Thyroid gland (tissue), 4 donors: ENCODE data around the gene RNF217.

Experiments
- POLR2A ChIP-seq, 2 donors: fragments of 450-650 bp; IDR thresholded peaks; one replicate each; pipeline ENCODE4 v1.6.1; 2017; ENCODE audit warnings: antibody characterized with exemption in 2 of 2, mild to moderate bottlenecking in 2 of 2, moderate library complexity in 1 of 2
- TF ChIP-seq, protein P1 (sequence below), 6 experiments: fragments of 200-600 bp in 3 of 6; fragments of 450-650 bp in 3 of 6; sonication (generic) in 3 of 6; IDR thresholded peaks; one replicate each; pipeline ENCODE4 v1.5.1; 2016 to 2019; ENCODE audit warnings: antibody characterized with exemption in 6 of 6, mild to moderate bottlenecking in 2 of 6, inconsistent platforms in 1 of 6, moderate library complexity in 1 of 6

DNA sequence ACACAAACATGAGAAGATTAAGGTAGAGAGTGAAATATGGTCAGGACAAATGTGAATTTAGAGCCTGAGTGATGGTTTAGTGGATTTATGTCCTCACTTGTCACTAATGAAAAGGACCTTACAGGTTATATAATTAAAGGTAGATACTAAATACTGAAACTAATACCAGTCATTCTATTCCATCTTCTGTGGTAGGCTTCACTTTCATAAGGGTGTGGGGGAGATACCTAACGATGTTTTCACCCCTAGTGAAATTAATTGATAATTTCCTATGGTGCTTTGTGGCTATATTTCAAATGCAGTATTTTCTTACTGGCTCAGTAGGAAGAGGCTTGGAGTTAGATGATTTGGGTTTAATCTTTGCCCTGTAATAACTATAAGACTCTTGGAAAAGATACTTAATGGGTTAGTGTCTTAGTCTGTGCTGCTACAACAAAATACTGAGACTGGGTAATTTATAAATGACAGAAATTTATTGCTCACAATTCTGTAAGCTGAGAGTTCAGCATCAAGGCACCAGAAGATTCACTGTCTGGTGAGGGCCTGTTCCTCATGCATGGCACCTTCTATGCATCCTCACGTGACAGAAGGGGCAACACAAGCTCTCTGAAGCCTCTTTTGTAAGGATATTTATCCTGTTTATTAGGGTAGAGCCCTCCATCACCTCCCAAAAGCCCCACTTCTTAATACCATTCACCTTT, 21.3 kb downstream of the RNF217 start:
- TF ChIP-seq, protein P1, sequence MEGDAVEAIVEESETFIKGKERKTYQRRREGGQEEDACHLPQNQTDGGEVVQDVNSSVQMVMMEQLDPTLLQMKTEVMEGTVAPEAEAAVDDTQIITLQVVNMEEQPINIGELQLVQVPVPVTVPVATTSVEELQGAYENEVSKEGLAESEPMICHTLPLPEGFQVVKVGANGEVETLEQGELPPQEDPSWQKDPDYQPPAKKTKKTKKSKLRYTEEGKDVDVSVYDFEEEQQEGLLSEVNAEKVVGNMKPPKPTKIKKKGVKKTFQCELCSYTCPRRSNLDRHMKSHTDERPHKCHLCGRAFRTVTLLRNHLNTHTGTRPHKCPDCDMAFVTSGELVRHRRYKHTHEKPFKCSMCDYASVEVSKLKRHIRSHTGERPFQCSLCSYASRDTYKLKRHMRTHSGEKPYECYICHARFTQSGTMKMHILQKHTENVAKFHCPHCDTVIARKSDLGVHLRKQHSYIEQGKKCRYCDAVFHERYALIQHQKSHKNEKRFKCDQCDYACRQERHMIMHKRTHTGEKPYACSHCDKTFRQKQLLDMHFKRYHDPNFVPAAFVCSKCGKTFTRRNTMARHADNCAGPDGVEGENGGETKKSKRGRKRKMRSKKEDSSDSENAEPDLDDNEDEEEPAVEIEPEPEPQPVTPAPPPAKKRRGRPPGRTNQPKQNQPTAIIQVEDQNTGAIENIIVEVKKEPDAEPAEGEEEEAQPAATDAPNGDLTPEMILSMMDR (IDR thresholded peaks at IDR 0.05): no peak
- TF ChIP-seq POLR2A (IDR thresholded peaks at IDR 0.05): no peak
